MM.1S (cell line): Measurements from ENCODE around the gene FHOD1.

Experiments used
- CTCF ChIP-seq: fragments of 300-600 bp; sonication (generic); IDR thresholded peaks from 2 replicates; pipeline ENCODE4 v1.5.1; 2016; ENCODE audit warnings: antibody characterized with exemption, low read length, mixed read lengths
- EZH2phosphoT487 ChIP-seq: fragments of 300-600 bp; sonication (generic); IDR thresholded peaks from 2 replicates; pipeline ENCODE4 v1.6.1; 2018; ENCODE audit warnings: antibody characterized with exemption, low read length

- TF ChIP-seq CTCF, result no peak
- TF ChIP-seq EZH2phosphoT487, result no peak
Measured at GRCh38 chr16:67291461-67291860, 44.2 kb upstream of the FHOD1 start.
